ENCODE data around the gene DYRK1B.
"Not testable (repeated sequence)": the region's sequence is repeated elsewhere in the genome, so short reads cannot be mapped to it uniquely, and the experiment has no call there.

The DYRK1B gene

DNA sequence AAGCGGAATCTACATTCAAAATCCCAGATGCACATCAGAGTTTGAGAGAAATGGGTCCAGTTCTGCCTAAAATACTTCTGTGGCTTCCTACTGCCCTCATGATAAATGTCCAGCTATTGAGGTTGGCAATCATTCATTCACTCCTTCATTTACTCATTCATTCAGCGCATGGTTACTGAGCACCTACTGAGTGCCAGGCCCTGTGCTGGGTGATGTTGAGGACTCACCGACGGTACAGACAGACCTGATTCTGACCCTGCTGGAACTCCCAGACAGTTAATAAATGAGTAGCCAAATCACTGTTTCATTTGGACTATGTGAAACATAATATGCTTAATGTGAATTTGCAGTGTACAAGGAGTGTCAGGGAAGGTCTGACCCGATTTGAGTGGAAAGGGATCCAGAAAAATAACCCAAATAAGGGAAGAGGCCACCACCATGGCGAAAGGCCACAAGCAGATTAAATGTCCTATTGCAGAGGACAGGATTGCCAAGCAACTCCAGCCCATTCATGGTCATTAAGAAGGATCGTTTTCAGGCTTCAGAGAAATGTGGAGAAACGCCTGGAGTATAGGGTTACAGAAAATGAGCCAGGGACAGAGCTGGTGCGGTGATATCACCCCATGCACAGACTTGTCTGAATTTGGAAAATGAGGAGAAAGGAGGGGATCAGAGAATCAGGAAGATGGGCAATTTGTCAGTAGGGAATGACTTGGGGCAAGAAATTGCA, 20.5 kb downstream of the DYRK1B start:
- DNase-seq (ENCODE audit: low read depth in 2 of 3, low spot score in 2 of 3) = no peak

DNA sequence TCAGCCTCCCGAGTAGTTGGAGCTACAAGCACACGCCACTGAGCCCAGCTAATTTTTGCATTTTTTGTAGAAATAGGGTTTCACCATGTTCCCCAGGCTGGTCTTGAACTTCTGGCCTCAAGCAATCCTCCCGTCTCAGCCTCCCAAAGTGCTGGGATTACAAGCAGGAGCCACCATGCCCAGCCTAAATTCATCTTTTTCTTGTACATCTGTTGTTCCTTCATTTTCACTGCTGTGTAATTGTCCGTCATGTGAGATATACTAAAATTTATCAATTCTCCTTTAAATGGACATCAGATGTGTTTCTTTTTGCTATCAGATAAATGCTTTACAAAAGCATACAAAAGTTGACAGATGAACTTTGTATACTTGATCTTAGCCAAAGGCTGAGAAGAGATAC, 22.9 kb downstream of the DYRK1B start:
- DNase-seq (ENCODE audit: low read depth in 2 of 3, low spot score in 2 of 3) = no peak

DNA sequence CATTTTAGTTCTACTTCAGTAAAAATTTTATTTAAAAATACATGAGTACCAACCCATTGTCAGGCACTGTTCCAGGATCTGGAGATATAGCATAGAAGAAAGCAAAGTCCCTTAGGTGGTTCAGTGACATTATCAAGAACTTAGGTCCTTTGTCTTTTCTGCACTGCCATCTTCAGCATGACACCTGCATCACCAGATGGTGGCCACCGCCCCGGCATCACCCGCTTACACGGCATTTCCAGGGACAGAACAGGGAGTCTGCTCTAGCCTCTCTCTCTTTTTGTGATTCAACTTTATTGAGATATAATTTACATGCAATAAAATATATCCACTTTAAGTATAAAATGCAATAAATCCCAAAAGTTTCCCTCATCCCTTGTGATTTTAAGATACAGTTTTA, 23.5 kb downstream of the DYRK1B start:
- no peak for DNase-seq (ENCODE audit: low read depth in 2 of 3, low spot score in 2 of 3)

DNA sequence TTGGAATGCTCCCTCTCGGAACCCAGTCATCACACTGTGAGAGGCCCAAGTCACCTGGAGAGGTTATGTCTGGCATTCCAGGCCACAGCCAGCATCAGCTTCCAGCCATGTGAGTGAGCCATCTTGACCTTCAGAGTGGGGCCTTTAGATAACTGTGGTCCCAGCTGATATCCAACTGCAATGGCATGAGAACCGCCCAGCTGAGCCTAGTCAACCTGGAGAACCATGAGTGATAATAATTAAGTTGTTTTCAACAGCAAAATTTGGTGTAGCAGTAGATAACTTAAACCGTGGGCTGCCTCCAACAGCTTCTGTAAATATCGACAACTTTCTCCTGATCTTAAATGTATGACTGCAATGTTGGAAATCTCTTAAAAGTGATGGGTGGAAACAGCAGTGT, 24.6 kb downstream of the DYRK1B start:
- no peak for DNase-seq (ENCODE audit: low read depth in 2 of 3, low spot score in 2 of 3)

DNA sequence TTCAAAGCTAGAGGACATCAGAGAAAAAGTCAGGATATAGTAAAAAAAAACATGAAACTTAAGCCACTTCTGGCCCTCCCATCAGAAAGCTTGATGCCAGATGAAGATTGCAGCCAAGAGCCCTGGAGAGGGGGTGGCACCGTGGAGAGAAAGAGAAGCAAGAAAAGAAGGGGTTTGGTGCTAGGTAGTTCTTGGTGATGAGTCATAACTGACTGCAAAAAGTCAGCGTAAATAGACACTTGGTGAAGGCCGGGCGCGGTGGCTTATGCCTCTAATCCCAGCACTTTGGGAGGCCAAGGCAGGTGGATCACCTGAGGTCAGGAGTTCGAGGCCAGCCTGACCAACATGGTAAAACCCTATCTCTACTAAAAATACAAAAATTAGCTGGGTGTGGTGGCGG, 25.3 kb downstream of the DYRK1B start:
- DNase-seq (ENCODE audit: low read depth in 2 of 3, low spot score in 2 of 3) = not testable (repeated sequence)

DNA sequence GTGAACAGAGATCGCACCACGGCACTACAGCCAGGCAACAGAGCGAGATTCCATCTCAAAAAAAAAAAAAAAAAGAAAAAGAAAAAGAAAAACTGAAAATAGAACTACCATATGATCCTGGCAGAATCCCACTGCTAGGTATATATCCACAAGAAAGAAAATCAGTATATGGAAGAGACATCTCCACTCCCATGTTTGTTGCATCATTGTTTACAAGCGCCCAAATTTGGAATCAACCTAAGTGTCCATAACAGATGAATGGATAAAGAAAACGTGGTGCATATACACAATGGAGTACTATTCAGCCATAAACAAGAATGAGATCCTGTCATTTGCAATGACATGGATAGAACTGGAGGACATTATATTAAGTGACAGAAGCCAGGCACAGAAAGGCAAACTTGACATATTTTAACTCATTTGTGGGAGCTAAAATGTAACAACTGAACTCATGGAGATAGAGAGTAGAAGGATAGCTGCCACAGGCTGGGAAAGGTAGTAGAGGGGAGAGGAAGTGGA, 26.1 kb downstream of the DYRK1B start:
- no peak for DNase-seq (ENCODE audit: low read depth in 2 of 3, low spot score in 2 of 3)

DNA sequence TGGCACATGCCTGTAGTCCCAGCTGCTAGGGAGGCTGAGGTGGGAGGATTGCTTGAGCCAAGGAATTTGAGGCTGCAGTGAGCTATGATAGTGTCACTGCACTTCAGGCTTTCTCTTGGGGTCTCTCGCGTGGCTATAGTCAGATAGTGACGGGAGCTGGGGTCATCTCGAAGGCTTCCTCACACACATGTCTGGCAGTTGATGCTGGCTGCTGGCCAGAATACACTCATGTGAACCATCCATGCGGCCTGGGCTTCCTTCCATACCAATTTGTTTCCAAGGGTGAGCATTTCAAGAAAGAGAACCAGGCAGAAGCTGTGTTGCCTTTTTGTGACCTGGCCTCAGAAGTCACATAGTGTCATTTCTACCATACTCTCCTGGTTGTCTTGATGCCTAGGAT, 28.9 kb downstream of the DYRK1B start:
- no peak for DNase-seq (ENCODE audit: low read depth in 2 of 3, low spot score in 2 of 3)

DNA sequence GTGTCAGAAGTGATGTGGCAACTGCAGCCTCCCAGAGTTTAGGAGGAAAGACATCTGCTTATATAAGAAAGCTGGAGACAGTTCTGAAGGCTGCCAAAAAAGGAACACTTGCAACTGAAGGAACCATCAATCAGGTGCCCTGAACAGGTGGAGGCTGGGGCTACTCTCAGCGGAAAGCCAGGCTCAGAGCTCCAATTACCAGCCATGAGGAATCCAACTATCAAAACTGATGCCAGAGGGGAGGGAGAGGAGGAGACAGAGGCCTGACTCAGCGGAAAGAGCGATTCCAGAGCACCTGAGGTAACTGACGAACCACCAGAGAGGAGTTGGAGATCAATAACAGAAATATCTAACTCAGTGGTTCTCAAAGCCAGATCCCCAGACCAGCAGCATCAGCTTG, 31.0 kb downstream of the DYRK1B start:
- DNase-seq (ENCODE audit: low read depth in 2 of 3, low spot score in 2 of 3) = no peak

DNA sequence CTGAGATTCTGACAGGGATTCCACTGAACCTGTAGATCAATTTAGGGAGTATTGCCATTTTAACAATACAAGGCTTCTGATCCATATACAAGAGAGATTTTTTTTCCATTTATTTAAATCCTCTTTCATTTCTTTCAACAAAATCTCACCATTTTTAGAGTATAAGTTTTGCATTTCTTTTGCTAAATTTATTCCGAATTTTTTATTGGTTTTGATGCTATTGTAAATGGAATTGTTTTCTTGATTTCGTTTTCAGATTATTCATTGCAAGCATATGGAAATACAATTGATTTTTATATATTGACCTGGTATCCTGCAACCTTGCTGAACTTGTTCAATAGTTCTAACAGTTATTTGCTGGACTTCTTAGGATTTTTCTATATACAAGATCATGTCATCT, 36.9 kb downstream of the DYRK1B start:
- DNase-seq (ENCODE audit: low read depth in 2 of 3, low spot score in 2 of 3) = no peak

DNA sequence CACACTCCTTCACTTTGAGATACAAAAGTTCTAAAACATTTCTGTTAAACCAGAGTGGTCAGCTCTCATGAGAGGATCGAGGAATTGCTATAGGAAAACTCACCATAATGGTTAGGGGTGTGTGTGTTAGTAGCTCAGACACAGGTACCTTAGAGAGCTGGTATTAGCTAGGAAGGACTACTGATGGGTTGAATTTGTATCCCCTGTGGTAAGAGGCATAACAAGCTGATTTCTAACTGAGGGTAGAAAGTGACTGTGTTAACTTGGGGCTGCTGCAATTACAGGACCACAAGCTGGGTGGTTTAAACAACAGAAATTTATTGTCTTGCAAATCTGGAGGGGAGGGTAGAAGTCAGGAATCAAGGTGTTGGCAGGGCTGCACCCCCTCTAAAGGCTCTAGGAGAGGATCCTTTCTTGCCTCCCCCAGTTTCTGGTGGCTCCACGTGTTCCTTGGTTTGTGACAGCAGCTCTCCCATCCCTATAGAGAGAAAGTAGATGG, 37.9 kb downstream of the DYRK1B start:
- DNase-seq (ENCODE audit: low read depth in 2 of 3, low spot score in 2 of 3) = no peak

DNA sequence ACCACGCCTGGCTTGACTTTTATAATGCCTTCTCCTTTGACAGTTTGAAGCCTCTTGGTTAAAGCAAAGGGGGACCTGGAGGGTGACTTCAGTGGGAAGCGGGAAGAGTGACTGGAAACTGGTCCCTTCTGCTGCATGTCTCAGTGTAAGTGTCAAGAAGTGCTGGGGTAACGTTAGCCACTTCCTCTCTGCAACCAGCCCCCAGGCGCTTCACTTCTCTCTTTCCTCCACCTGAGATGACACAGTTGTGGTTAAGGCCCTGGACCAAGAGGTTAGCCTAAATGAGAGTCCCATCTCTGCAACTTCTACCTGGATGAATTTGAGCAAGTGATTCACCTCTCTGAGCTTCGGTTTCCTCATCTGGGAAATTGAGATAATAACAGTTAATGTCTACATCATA, 39.0 kb downstream of the DYRK1B start:
- no peak for DNase-seq (ENCODE audit: low read depth in 2 of 3, low spot score in 2 of 3)

DNA sequence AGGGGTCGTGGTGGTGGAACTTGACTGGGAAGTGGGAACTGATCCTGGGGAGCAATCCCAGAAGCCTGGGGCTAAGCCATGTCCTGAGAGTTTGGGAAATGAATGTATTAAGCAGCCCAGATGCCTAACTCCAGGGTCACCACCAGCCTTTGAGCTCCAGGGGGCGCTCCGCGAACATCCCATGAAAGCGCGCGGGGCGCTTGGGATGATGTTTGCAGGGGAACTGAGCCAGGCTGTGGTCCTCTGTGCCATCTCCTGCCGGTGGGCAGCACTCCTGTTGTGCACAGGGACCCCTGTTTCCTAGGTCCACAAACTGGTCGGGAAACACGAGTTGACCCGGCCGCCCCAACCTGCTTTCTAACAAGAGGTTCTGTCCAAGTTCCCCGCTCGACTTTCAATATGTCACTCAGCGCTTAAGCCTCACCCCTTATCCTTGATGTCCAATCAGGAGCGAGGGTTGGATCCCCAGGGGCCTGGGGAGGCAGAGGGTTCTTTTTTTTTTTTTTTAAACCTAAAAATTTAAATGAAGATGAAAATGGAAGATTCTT, 40.9 kb downstream of the DYRK1B start:
- DNase-seq (ENCODE audit: low read depth in 2 of 3, low spot score in 2 of 3) = peak; percentile 42 to 71 (median 43)

DNA sequence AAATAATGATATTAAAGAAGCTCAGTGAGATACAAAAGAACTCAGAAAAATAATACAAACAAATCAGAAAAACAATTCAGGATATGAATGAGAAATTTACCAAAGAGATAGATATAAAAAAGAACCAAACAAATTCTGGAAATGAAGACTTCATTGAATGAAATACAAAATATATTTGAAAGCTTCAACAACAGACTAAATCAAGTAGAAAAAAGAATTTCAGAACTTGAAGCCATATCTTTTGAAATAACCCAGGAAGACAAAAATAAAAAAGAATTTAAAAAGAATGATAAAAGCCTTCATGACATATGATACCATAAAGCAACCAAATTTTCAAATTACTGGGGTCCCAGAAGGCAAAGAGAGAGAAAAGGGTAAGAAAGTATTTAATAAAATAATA, 45.7 kb downstream of the DYRK1B start:
- DNase-seq (ENCODE audit: low read depth in 2 of 3, low spot score in 2 of 3) = no peak

DNA sequence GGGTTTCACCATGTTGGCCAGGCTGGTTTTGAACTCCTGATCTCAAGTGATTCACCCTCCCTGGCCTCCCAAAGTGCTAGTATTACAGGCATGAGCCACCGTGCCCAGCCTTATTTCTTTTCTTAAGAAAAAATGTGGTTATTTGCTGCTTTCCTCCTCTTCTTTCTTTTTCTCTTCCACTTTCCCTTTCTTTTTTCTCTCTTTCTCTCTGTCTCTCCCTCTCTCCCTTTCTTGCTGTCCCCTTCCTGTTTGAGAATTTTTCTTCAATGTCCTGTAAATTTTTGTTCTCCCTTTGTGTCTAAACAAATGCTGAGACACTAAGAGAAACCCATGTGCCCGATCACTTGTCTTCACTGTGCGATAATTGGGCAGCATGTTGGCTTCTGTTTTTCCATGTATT, 53.1 kb downstream of the DYRK1B start:
- no peak for DNase-seq (ENCODE audit: low read depth in 2 of 3, low spot score in 2 of 3)

DNA sequence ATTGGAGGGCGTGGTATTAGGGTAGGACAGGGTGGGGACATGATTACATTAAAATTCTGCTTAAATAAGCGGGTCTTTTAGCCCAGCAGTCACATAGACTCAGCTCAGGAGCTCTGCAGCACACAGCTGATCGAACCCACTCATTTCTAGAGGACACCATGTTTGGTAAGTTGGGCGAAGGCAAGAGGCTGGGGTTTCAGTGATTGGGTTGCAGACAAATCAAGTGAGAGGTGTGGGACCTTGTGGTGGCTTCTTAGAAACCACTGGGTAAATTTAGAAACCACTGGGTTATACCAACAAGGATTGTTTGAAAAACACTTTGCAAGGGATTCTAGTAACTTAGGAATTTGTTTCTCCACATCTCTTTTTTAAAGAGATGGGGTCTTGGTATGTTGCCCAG, 55.2 kb downstream of the DYRK1B start, which contains the start of gene LEUTX:
Gene LEUTX (plus strand): TSS at position 92 of the 400 bp plus-strand sequence. CDS start 67 bp downstream, at position 159.
- DNase-seq (ENCODE audit: low read depth in 2 of 3, low spot score in 2 of 3) = no peak
